Fibroblast of lung (primary cell): ENCODE data around the gene EZR.

Experiments used
- CTCF ChIP-seq, 2 donors: IDR thresholded peaks in 1 of 2; conservative IDR thresholded peaks in 1 of 2; 1 replicate in 1 of 2; 2 replicates in 1 of 2; pipeline ENCODE4 v1.5.1; 2011 to 2012; ENCODE audit warnings: low read length in 2 of 2, control low read depth in 1 of 2, inconsistent platforms in 1 of 2, low read depth in 1 of 2, mild to moderate bottlenecking in 1 of 2
- EZH2 ChIP-seq: IDR thresholded peaks from 2 replicates; pipeline ENCODE4 v1.5.1; 2012; ENCODE audit warnings: low read length, control low read depth, mild to moderate bottlenecking; ENCODE audit errors: missing control alignments

GRCh38 chr6:158861686-158862381 lies 42.7 kb upstream of the EZR start:
- TF ChIP-seq CTCF (conservative IDR thresholded peaks at IDR 0.05 in 1 of 2, IDR thresholded peaks at IDR 0.05 in 1 of 2; ENCODE audit: low read depth in 1 of 2, low read length in 2 of 2) (no peak), EZH2 (no peak)
